ENCODE data around the gene CEP112. TPM values are rescaled to one million over a fixed set of nuclear protein-coding genes. Genes with fewer than 3 reads are reported as not detected.

CEP112 gene
- total RNA-seq, 1 donor from 2014 or later, result 5.1 TPM

GRCh38 chr17:65941356-65941899 lies 250.5 kb downstream of the CEP112 start:
- intact Hi-C loops (cut with micrococcal nuclease), result no loop called here

GRCh38 chr17:65936013-65936412 lies 255.9 kb downstream of the CEP112 start:
- intact Hi-C loops (cut with micrococcal nuclease), result no loop called here

GRCh38 chr17:65933290-65933689 lies 258.6 kb downstream of the CEP112 start:
- intact Hi-C loops (cut with micrococcal nuclease), result no loop called here

GRCh38 chr17:65931246-65932149 lies 260.4 kb downstream of the CEP112 start:
- intact Hi-C loops (cut with micrococcal nuclease), result no loop called here

- intact Hi-C loops (cut with micrococcal nuclease), result no loop called here
Measured at GRCh38 chr17:65930140-65930730, 261.7 kb downstream of the CEP112 start.

GRCh38 chr17:65926599-65926998 lies 265.3 kb downstream of the CEP112 start:
- intact Hi-C loops (cut with micrococcal nuclease), result no loop called here

- intact Hi-C loops (cut with micrococcal nuclease), result no loop called here
Measured at GRCh38 chr17:65925606-65926307, 266.2 kb downstream of the CEP112 start.

GRCh38 chr17:65920996-65921395 lies 270.9 kb downstream of the CEP112 start:
- intact Hi-C loops (cut with micrococcal nuclease), result no loop called here

- intact Hi-C loops (cut with micrococcal nuclease), result no loop called here
Measured at GRCh38 chr17:65918916-65919315, 273.0 kb downstream of the CEP112 start.

GRCh38 chr17:65918500-65918899 lies 273.4 kb downstream of the CEP112 start:
- intact Hi-C loops (cut with micrococcal nuclease), result no loop called here

- intact Hi-C loops (cut with micrococcal nuclease), result no loop called here
Measured at GRCh38 chr17:65917560-65917959, 274.4 kb downstream of the CEP112 start.

GRCh38 chr17:65916425-65916824 lies 275.5 kb downstream of the CEP112 start:
- intact Hi-C loops (cut with micrococcal nuclease), result no loop called here

GRCh38 chr17:65914784-65915342 lies 277.1 kb downstream of the CEP112 start:
- intact Hi-C loops (cut with micrococcal nuclease), result no loop called here

- intact Hi-C loops (cut with micrococcal nuclease), result no loop called here
Measured at GRCh38 chr17:65913326-65913850, 278.5 kb downstream of the CEP112 start.

- intact Hi-C loops (cut with micrococcal nuclease), result no loop called here
Measured at GRCh38 chr17:65910836-65911235, 281.1 kb downstream of the CEP112 start.

GRCh38 chr17:65902831-65903522 lies 289.0 kb downstream of the CEP112 start:
- intact Hi-C loops (cut with micrococcal nuclease), result no loop called here

GRCh38 chr17:65902155-65902554 lies 289.8 kb downstream of the CEP112 start:
- intact Hi-C loops (cut with micrococcal nuclease), result no loop called here

- intact Hi-C loops (cut with micrococcal nuclease), result no loop called here
Measured at GRCh38 chr17:65901394-65901793, 290.5 kb downstream of the CEP112 start.

GRCh38 chr17:65900216-65900615 lies 291.7 kb downstream of the CEP112 start:
- intact Hi-C loops (cut with micrococcal nuclease), result no loop called here

GRCh38 chr17:65898651-65899050 lies 293.3 kb downstream of the CEP112 start:
- intact Hi-C loops (cut with micrococcal nuclease), result no loop called here

GRCh38 chr17:65896889-65897288 lies 295.0 kb downstream of the CEP112 start:
- intact Hi-C loops (cut with micrococcal nuclease), result no loop called here
